MM.1S (cell line): Measurements from ENCODE around the gene XRCC3.

ENCODE experiments used
- CTCF ChIP-seq: fragments of 300-600 bp; sonication (generic); IDR thresholded peaks from 2 replicates; pipeline ENCODE4 v1.5.1; 2016; ENCODE audit warnings: antibody characterized with exemption, low read length, mixed read lengths
- EZH2 ChIP-seq: fragments of 300-600 bp; sonication (generic); optimal IDR thresholded peaks from 2 replicates; pipeline ENCODE3; 2017; ENCODE audit warnings: low read depth, mild to moderate bottlenecking, antibody characterized with exemption, low read length, mixed read lengths

DNA sequence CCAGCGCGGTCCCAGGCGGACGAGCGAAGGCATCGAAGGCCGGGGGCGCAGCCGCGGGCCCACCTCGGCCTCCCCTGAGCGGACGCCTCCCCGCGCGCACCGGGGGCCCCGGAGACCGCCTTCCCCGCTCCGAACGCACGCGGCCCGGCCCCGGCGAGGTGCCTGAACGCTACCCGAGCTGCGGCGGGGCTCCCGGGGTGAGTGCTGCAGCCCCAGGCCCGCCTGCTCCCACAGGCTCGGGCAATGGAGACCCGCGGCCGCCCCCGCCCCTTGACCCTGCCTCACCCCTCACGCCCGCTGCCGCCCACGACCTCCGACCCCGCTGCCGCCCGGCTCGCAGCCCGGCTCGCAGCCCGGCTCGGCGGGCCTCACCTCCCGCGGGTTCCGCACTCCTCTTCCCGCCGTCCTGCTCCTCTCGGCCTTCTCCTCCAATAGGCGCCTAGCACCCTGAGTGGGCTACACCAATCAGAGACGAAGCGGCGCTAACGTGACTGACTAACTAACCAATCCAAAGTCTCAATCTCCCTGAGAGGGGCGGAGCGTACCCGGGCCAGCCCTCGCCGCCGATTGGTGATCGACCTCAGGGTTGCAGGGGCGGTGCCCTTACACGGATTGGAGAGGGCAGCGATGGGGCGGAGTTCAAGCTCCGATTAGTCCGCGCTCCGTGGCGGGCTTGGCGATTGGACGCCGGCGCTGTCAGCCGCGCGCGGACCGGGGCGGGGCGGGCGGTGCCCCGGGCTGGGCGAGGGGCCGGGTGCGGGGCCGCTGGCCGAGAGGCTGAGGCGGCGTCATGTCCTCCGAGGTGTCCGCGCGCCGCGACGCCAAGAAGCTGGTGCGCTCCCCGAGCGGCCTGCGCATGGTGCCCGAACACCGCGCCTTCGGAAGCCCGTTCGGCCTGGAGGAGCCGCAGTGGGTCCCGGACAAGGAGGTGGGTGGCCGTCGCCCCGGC lies at the start of gene XRCC3, which contains the start of gene ZFYVE21:
- no peak for TF ChIP-seq CTCF
- TF ChIP-seq EZH2 = no peak
